ENCODE measurements around the gene TMEM121. TPM values are rescaled to one million over a fixed set of nuclear protein-coding genes. Genes with fewer than 3 reads are reported as not detected.

The TMEM121 gene
- total and polyA plus RNA-seq, 2 donors (not counting 1 experiment from before 2014, with no cell fraction given): 0.99 to 3.7 TPM

DNA sequence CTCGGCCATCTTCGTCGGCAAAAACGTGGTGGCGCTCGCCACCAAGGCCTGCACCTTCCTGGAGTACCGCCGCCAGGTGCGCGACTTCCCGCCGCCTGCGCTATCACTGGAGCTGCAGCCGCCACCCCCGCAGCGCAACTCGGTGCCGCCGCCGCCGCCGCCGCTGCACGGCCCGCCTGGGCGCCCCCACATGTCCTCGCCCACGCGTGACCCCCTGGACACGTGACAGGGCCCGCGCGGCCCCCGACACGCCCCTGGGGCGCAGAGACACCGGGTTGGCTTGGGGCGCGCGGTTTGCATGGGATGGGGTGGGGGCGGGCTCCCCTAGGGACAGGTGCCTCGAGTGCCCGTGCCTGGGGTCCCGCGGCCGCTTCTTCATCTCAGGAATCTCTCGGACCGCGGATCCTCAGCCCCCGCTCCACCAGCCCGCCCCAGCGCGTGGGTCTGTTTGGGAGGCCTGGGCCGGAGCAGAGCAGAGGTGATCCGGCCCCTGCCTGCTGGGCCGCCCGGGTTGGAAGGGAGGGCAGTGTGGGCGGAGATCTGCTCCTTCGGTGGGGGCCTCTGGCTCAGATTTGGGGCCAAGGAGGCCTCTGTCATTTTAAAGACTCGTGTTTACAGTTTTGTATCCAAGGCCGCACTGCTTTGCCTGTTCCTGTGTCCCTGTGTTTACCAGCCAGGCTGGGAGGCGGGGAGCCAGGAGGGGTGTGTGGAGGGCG, 3.3 kb downstream of the TMEM121 start:
- Histone ChIP-seq H3K4me2 (replicated peaks; ENCODE audit: low read depth, low read length, poor library complexity, severe bottlenecking) (peak overlapping the region; percentile 100), H4K20me1 (ENCODE audit: control insufficient read depth, insufficient read depth, low read length, poor library complexity, severe bottlenecking) (peaks cover 14% of the 10 kb centered on the region), H3K9me3 (ENCODE audit: control extremely low read depth in 1 of 3, control insufficient read depth in 2 of 3, insufficient read depth in 1 of 3, low read length in 2 of 3) (peaks cover 0 to 21% (median 0%) of the 10 kb centered on the region in 3 donors), H3K79me2 (ENCODE audit: control insufficient read depth, insufficient read depth, low read length) (no peaks in the 10 kb centered on the region), H2AFZ (ENCODE audit: insufficient read depth, low read depth, low read length, poor library complexity, severe bottlenecking) (peak overlapping the region; percentile 93), H3K9ac (ENCODE audit: low read length) (peak overlapping the region; percentile 76), H3K36me3 (replicated peaks in 1 of 2; ENCODE audit: control extremely low read depth in 1 of 2, control insufficient read depth in 1 of 2, extremely low read depth in 1 of 2, insufficient read depth in 2 of 2, low read length in 1 of 2) (no peaks in the 10 kb centered on the region), H3K4me3 (ENCODE audit: control extremely low read depth in 1 of 5, extremely low read depth in 1 of 5, insufficient read depth in 1 of 5, low read depth in 2 of 5, low read length in 4 of 5) (peak overlapping the region in 4 of 5 experiments; percentile 1 to 61 (median 50)), H3K27me3 (replicated peaks in 1 of 4; ENCODE audit: control extremely low read depth in 1 of 4, control insufficient read depth in 3 of 4, insufficient read depth in 4 of 4, low read length in 3 of 4) (peaks cover 0 to 48% (median 9%) of the 10 kb centered on the region in 4 experiments), H3K4me1 (ENCODE audit: control insufficient read depth in 2 of 2, insufficient read depth in 2 of 2, low read length in 2 of 2) (peaks cover 64 to 71% of the 10 kb centered on the region in 2 donors), H3K27ac (ENCODE audit: low read length in 2 of 2) (no peak overlapping the region)
- H3K27ac Mint-ChIP-seq: peak overlapping the region; percentile 78
- POLR2A ChIA-PET: no interaction called here
- peak overlapping the region; percentile 87 for H3K4me3 Mint-ChIP-seq
- ATAC-seq (ENCODE audit: low read depth) (no peak), DNase-seq (peak; percentile 78)
- TF ChIP-seq EZH2 (IDR thresholded peaks at IDR 0.05; ENCODE audit: borderline replicate concordance, insufficient read depth, low read depth, low read length, poor library complexity, severe bottlenecking): no peak
- TF ChIP-seq, protein P1, sequence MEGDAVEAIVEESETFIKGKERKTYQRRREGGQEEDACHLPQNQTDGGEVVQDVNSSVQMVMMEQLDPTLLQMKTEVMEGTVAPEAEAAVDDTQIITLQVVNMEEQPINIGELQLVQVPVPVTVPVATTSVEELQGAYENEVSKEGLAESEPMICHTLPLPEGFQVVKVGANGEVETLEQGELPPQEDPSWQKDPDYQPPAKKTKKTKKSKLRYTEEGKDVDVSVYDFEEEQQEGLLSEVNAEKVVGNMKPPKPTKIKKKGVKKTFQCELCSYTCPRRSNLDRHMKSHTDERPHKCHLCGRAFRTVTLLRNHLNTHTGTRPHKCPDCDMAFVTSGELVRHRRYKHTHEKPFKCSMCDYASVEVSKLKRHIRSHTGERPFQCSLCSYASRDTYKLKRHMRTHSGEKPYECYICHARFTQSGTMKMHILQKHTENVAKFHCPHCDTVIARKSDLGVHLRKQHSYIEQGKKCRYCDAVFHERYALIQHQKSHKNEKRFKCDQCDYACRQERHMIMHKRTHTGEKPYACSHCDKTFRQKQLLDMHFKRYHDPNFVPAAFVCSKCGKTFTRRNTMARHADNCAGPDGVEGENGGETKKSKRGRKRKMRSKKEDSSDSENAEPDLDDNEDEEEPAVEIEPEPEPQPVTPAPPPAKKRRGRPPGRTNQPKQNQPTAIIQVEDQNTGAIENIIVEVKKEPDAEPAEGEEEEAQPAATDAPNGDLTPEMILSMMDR (IDR thresholded peaks at IDR 0.05): no peak
- H3K4me1 Mint-ChIP-seq: peaks cover 59% of the 10 kb centered on the region
- 45% methylated on average over 62 of the region's 63 CpGs for whole genome bisulfite sequencing (ENCODE audit: insufficient coverage)
- H3K27me3 Mint-ChIP-seq: no peaks in the 10 kb centered on the region
- H3K9me3 Mint-ChIP-seq (ENCODE audit: insufficient read depth): no peaks in the 10 kb centered on the region
- CTCF ChIA-PET: interaction anchor here (1.4 to 4.2 kb wide), 6 partner anchors 39 to 159 kb away, joined by 4 to 52 read pairs (median 14); partner anchors contain the start of gene TEDC1
- intact Hi-C loops (cut with micrococcal nuclease): loop anchor here (2.0 to 10.0 kb wide), 4 partner anchors 81 to 885 kb away; no protein-coding TSS in a partner anchor
